TTC549 (cell line): Measurements from ENCODE around the gene ZNF595.
"Not testable (repeated sequence)": the region's sequence is repeated elsewhere in the genome, so short reads cannot be mapped to it uniquely, and the experiment has no call there.

Experiments used
- FAIRE-seq: peaks from 2 replicates; lab custom pipeline; 2012; peaks lifted over from hg19 to GRCh38; lab: Jason Lieb, UNC

The ZNF595 gene

GRCh38 chr4:86559-87324 is 33.6 kb downstream of the ZNF595 start:
- FAIRE-seq: not testable (repeated sequence)

- FAIRE-seq: no peak
Measured at GRCh38 chr4:98386-98785, 45.3 kb downstream of the ZNF595 start.

GRCh38 chr4:99863-100262 is 46.7 kb downstream of the ZNF595 start:
- no peak for FAIRE-seq

- no peak for FAIRE-seq
Measured at GRCh38 chr4:107083-107443, 53.9 kb downstream of the ZNF595 start.

GRCh38 chr4:107444-108429 is 54.6 kb downstream of the ZNF595 start:
- no peak for FAIRE-seq

GRCh38 chr4:112771-113170 is 59.6 kb downstream of the ZNF595 start:
- no peak for FAIRE-seq

- FAIRE-seq: no peak
Measured at GRCh38 chr4:113732-114131, 60.6 kb downstream of the ZNF595 start.

GRCh38 chr4:114149-114548 is 61.0 kb downstream of the ZNF595 start:
- no peak for FAIRE-seq

- FAIRE-seq: no peak
Measured at GRCh38 chr4:116499-116898, 63.4 kb downstream of the ZNF595 start.

GRCh38 chr4:120616-121015 is 67.5 kb downstream of the ZNF595 start:
- FAIRE-seq: no peak

GRCh38 chr4:121408-122084 is 68.4 kb downstream of the ZNF595 start:
- FAIRE-seq: no peak

- not testable (repeated sequence) for FAIRE-seq
Measured at GRCh38 chr4:123922-124274, 70.8 kb downstream of the ZNF595 start.

GRCh38 chr4:124275-125081 is 71.4 kb downstream of the ZNF595 start, which contains the start of gene ZNF718:
TSS of gene ZNF718 (plus strand) at chr4:124501. CDS start at chr4:124671, 170 bp downstream.
- peak; percentile 70 for FAIRE-seq

GRCh38 chr4:125091-125771 is 72.1 kb downstream of the ZNF595 start:
- no peak for FAIRE-seq

GRCh38 chr4:125833-126232 is 72.7 kb downstream of the ZNF595 start:
- no peak for FAIRE-seq

- FAIRE-seq: no peak
Measured at GRCh38 chr4:132483-132882, 79.4 kb downstream of the ZNF595 start.
